OCI-LY1 (cell line): ENCODE results near the gene NCOR2.

ENCODE experiments used
- EZH2 ChIP-seq: fragments of 200-600 bp; sonication (generic), shearing (Covaris generic); IDR thresholded peaks from 2 replicates; pipeline ENCODE4 v1.8.0; 2017; ENCODE audit warnings: borderline replicate concordance, mixed run types, mild to moderate bottlenecking, antibody characterized with exemption, low read length, moderate library complexity, mixed read lengths
- TF ChIP-seq, protein P1 (sequence below): fragments of 200-600 bp; sonication (generic), shearing (Covaris generic); IDR thresholded peaks from 2 replicates; pipeline ENCODE4 v1.5.1; 2017; ENCODE audit warnings: mild to moderate bottlenecking, antibody characterized with exemption, low read length, moderate library complexity, mixed read lengths

DNA sequence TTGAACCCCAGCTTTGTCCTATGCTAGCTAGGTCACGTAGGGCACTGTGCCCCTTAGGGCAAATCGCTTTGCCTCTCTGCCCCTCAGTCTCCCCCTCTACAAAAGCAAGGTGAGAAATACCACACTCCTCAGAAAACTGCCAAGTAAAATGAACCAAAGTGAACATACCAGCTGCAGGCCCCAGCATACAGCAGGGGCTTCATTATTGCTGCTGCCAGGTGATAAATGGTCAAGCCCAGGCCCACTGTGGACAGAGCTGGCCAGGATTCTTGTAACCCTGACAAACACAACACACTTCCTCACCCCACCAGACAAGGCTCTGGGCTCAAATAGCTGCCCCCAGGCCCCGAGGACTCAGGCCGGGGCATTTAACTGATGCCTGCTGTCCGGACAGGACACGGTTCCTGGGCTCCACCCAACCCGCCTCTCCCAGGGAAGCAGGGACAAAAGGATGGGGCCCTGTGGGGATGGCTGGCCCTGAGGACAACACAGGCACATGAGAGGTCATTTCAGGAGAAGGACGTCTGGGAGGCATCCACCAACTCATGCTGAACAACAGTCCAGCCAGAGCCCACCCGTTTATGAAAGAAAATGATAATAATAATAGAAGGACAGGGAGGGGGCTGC is 36.7 kb downstream of the NCOR2 start:
- TF ChIP-seq, protein P1, sequence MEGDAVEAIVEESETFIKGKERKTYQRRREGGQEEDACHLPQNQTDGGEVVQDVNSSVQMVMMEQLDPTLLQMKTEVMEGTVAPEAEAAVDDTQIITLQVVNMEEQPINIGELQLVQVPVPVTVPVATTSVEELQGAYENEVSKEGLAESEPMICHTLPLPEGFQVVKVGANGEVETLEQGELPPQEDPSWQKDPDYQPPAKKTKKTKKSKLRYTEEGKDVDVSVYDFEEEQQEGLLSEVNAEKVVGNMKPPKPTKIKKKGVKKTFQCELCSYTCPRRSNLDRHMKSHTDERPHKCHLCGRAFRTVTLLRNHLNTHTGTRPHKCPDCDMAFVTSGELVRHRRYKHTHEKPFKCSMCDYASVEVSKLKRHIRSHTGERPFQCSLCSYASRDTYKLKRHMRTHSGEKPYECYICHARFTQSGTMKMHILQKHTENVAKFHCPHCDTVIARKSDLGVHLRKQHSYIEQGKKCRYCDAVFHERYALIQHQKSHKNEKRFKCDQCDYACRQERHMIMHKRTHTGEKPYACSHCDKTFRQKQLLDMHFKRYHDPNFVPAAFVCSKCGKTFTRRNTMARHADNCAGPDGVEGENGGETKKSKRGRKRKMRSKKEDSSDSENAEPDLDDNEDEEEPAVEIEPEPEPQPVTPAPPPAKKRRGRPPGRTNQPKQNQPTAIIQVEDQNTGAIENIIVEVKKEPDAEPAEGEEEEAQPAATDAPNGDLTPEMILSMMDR, result no peak
- no peak for TF ChIP-seq EZH2
